Renal cortex interstitium (tissue), 11 donors: Measurements from ENCODE around the gene RECK. TPM values are rescaled to one million over a fixed set of nuclear protein-coding genes. Genes with fewer than 3 reads are reported as not detected.
"Not testable (repeated sequence)": the region's sequence is repeated elsewhere in the genome, so short reads cannot be mapped to it uniquely, and the experiment has no call there.

Experiments used
- DNase-seq, 11 donors: peaks; one replicate each; pipeline ENCODE4 v3.0.0-alpha.2; 2013; ENCODE audit warnings: low read depth in 9 of 11, low spot score in 4 of 11; ENCODE audit errors: extremely low read depth in 1 of 11
- polyA plus RNA-seq, 3 donors: library from polyadenylated mRNA; unstranded; fragments of 120-200 nt; gene quantifications; one replicate each; pipeline ENCODE4 v1.2.1, GENCODE V29; 2013; ENCODE audit not compliant: insufficient read length in 3 of 3

Gene RECK
- polyA plus RNA-seq, 3 donors = 26.5 to 32.5 (median 29.3) TPM

DNA sequence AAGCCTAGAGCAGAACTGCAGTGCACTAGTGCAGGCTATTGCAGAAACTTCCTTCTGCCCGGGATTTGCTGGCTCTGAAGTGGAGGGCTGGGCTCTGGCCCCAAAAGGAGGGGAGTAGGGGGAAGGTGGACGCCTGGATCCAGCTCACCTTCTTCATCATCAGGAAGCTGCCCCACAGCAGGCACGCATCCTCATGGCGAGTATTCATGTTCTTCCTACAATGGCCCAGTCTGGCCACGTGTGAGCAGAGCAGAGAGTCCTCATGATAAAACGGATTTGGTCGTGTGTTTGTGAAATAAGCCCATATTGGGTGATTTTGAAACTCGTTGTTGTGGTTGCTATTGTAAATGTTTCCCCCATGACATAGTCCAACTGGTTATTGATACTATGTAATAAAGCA lies 91.6 kb downstream of the RECK start:
- no peak for DNase-seq

DNA sequence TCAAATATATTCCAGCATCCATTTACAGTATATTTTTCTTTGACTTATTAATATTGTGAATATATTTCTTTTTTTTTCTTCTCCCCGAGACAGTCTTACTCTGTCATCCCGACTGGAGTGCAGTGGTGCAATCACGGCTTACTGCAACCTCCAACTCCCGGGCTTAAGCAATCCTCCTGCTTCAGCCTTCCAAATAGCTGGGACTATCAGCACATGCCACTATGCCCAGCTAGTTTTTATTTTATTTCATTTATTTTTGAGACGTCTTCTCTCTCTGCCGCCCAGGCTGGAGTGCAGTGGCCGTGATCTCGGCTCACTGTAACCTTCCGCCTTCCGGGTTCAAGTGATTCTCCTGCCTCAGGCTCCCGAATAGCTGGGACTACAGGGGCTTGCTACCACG lies 92.4 kb downstream of the RECK start:
- no peak for DNase-seq

DNA sequence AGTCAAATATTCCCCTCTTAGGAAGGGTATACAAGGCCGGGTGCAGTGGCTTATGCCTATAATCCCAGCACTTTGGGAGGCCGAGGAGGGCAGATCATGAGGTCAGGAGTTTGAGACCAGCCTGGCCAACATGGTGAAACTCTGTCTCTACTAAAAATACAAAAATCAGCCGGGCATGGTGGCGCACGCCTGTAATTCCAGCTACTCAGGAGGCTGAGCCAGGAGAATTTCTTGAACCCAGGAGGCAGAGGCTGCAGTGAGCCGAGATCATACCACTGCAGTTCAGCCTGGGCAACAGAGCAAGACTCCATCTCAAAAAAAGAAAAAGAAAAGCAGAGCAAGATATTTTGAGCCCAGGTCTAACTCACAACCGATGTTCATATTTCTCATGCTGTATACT lies 95.0 kb downstream of the RECK start:
- not testable (repeated sequence) for DNase-seq

DNA sequence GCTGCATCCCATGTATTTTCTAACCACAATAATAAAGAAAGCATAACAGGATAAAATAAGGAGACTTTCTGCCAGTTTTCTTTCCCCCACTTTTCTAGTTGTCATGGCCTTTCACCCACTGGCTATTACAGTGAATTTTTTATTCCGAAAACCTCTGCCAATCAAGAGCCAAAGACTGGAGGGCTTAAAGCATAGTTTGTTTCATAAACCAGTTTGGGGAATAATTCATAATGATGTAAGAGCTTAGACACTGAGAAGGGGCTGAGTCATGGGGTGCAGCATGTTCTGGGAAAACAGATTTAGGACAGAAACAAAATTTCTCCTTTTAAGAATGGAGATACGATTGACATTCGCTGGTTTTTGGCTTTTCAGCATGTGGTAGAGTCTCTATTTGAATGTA lies 95.4 kb downstream of the RECK start:
- no peak for DNase-seq

DNA sequence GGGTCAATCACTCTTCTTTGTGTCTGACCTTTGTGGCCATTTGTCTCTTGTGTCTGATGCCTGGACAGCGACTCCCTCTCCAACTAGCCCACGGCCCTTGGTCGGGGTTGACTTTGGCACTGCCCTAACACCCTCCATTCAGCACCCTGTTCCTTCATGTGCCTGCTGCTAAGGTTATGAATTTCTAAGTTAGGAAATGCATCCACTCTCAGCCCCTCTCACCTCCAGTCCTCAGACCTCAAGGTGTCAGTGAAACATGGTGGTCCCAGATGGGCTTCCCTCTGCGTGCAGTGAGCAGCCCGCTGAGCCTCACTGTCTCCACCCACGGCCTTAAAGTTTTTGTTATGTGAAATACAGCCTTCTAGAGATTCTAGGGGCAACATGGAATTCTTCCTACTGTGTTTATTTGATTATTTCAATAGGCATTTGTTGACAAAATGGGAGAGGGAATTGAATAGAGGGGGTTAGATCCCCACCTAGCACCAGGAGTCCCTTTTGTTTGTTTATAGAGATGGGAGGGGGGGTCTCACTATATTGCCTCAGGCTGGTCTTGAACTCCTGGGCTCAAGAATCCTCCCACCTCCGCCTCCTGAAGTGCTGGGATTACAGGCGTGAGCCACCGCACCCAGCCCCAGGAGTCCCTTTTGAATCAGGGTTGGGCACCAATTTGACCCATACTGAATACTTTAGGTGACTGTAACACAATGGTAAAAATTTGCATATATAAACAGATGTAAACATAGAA lies 98.2 kb downstream of the RECK start:
- DNase-seq = no peak

DNA sequence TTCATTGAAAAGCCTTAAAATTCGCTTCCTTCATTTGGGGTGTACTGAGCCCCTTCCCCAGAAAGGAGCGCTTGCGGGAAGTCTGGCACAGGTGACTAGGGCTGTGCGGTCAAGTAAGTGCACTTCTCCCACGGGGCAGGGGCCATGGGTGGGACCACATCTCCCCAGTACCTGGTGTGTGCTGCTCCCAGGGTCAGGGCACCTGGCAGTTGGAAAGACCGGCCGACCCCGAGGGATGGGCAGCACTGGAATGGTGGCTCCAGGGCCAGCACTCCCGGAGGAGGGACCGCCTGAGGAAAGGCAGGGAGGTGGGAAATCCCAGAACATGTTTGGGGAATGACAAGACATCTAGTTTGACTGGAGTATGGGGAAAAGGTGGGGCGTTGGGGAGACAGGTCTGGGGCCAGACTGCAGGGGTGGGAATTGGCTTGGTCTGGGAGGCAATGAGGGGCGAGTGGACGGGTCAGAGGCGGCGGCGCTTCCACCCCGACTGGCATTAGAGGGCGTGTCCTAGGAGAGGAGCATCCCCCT lies 99.1 kb downstream of the RECK start:
- DNase-seq = no peak

DNA sequence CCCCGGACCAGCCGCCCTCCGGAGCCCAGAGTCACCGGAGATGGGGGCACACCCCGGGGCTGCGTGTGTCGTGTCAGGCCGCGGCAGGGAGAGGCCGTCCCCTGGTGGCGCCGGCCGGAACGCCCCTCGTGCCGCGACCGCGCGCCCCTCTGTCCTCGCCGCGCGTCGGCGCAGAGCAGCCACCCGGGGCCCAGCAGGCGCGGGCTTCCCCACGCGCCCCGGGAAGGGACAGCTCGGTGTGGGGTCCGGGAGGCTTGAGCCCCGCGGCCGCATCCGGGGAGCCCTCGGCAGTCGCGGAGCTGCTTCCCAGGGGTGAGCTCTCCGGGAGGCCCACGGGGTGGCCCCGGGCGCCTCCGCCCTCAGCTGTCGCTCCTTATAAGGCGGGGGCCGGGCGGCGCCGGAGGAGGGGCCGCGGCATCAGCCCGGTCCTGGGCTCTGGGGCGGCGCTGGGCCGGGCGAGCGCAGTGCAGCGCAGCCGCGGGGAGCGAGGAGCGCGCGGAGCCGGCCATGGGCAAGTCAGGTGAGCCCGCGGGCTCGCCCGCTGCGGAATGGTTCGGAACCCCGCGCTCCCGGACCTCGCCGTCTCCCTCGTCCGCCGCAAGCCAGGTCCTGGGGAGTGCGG lies 99.7 kb downstream of the RECK start, which contains the start of gene GLIPR2:
TSS of gene GLIPR2 (plus strand) at position 462 of the 622 bp plus-strand sequence. CDS start at position 508, 46 bp downstream.
- DNase-seq = peak in 7 of 11 donors; percentile 41 to 63 (median 61)

DNA sequence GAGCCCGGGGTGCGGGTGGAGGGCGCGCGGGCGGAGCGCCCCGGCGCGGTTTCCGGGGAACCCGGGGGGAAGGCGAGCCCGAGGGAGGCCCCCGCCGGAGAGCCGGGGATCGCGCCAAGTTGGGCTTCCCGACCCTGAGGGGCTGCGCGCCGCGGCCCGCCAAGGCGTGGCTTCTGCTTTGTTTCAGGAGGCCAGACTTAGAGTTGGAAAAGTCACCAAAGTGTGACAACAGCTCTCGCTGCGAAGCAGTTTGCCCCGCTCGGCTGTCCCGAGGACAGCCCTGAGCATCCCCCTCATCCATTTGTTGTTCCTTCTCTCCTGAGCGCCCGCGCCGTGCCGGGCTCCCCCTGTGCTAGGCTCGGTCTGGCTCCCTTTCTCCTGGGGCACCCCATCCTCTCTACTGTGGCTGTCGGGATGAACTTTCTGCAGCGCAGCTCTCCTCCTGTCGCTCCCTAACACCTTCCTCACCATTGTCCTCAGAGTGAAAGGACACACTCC lies 100.2 kb downstream of the RECK start:
- peak in 6 of 11 donors; percentile 22 to 41 (median 26) for DNase-seq

DNA sequence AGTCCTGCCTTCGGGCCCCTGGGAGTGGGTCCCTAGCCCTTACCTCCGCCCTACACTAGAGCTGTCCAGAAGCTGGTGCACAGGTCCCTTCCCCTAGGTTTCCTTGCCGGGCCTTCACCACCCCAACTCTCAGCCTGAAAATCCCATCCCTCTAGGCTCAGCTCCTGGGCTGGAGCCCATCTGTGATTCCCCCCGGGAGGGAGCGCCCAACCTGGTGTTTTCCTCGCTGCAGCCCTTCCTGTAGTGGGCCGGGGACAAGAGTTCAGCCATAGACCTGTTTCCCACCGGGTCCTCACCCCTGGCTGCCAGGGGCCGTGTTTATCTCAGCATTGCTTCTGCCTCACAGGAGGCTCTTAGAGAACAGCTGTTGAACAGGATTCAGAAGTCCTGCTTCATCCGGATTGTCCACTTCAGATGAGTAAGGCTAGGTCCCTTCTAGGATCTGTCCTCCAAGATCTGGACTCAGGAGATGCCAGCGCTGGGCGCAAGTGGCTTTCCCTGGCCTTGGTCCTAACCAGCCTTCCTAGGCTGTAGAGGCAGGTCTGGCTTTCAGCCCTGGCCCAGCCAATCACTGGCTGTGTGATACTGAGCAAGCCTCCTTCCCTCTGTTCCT lies 100.8 kb downstream of the RECK start:
- peak in 5 of 11 donors; percentile 17 to 35 (median 24) for DNase-seq

DNA sequence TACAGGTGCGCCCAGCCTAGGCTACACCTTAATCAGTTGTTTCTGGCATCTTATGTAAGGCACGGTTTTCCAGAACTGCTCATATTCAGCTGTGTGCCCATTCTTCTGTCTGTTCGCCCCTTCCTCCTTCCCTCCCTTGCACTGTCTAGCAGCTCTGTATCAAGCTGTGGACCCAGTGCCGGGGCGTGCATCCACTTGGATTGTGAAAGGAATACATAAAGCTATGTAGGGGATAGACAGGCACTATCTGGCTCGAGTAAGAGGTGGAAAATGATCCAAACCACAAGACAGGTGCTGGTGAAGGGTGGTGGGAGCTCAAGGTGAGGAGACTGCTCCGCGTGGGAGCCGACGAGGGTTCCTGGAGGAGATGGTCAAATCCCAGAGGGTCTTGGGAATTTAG lies 101.8 kb downstream of the RECK start:
- no peak for DNase-seq

DNA sequence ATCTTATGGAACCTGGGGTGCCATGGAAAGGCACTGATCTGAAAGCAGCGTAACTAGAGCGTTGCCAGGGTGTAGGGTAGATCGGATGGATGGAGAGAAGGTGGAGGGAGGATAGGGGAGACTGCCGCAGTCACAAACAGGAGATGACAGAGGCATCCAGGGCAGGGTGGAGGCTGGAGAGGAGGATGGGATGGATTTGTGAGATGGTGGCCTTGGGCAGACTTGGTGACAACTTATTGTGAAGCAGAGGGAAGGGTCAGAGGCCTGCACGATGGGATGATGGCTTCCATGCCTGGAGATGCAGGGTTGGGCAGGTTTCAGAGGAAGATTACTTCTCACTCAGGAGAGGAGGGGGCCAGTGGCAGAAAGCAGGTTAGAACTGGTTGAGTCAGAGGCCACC lies 102.2 kb downstream of the RECK start:
- DNase-seq = no peak

DNA sequence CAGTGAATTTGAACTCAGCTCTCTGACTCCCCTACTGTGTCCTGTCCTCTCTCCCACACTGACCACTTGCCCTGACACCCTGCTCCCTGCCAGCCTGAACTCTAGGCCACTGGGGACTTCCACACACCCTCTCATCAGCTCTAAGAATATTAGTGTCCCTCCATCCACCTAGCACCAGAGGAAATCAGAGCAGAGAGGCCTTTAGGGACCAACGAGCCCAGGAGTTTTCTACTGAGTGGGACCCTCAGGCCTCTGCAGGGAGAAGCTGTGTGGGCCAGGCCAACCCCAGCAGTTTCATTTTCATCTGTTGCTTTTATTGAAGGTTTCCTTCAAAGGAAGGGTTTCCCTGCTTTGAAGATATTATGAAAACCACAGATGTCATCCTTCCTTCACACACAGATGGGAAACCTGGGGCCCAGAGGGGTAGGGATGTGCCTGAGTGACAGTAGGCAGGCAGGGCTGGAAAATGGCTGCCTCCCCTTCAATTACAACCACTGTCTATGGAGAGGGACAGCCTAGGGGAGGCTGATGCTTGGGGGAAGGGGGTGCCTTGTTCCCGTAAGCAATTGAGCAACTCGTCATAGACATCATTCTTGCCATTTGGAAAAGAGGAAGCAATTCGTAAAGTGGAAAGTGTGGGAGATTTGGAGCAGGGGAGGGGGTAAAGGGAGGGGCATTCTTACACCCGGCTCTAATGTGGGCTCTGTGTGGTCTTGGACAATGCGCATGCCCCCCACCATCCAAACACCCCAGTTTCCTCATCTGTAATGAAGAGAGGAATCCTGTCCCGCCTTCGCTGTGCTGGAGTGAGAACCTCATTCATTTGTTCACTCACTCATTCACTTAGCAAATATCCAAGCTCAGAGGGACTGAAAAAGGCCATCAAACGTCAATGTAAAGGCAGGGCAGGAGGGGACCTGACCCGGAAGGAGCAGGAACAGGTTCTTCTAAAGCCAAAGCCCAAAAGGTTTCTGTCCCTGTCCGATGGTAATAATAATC lies 103.7 kb downstream of the RECK start:
- no peak for DNase-seq

DNA sequence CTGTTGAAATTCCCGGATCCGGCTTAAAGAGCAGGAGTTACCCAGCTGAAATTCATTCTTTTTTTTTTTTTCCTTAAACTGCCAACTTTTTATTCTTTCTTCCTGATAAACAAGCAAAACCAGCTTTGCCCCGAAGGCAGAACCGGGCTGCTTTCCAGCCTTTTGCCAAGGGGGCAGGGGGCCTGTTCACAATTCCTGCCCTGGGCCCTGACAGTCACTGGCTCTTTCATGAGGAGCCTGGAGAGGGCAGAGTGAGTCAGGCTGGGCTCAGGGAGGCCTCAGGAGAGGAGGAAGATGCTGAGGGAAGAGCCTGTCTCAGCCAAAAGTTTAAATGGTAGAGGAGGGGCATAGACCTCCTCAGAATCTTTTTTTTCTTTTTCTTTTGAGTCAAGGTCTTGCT lies 104.6 kb downstream of the RECK start:
- no peak for DNase-seq

DNA sequence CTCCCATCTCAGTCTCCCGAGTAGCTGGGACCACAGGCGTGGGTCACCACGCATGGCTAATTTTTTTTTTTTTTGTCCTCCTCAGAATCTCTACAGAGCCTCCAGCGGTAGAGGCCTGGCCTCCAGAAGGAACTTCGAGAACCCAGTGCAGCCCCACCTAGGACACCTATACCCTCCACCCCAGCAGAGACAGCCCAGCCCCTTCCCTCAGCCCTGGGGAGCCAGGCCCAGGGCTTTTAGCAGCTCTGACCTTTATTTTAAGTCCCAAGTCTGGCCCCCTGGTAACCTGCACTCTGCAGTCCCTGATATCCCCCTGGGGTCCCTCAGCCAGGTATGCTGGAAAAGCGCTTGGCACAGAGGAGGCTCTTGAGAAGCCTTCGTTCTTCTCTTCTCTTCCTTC lies 105.0 kb downstream of the RECK start:
- no peak for DNase-seq

DNA sequence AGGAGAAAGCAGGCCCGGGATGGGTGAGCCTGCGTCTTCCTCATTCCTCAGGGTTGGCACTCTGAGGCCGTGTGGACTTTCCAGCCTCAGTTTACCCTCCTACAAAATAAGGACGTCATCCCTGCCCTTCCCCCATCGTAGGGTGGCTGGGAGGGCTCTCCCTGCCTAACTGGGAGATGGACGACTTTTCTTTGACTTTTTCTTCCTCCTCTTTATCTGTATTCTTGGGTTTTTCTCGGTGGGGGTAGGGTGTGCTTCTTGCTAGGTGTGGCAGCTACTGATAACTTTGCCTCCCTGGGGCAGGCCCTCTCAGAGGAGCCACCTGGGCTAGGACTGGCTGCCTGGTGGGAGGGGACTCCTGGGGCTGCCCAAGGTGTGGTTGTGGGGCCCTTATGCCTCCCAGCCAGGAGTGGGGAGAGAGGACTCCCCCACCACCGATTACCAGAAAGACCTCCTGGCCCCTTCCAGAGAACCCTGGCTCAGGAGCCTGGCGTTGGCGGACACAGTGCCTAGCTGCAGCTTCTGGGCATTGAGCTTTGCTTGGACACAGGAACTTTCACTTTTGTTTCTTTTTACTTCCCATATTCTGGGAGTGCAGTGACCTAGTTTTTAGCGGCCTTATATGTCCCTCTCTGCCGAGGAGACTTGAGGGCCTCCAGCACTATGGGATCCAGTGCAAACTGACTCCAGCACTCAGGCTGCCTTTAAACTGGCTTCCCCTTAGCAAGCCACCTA lies 106.0 kb downstream of the RECK start:
- no peak for DNase-seq

DNA sequence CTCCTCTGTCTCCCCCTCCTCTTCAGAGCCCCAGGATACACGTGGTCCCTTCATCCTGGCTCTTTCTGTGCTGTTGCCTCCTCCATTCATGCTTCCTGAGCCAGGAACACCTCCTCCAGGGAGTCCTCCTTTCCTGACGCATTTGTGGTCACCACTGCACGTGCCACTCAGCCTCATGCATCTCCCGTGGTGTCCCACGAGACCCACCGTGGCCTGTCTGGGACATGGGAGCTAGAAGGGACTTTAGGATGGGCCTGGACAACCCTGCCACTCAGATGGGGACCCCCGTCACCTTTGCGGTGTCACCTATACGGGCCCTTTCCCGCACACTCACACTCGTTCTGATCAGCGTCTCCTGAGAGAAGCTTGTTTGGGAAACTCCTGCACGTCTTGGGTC lies 106.5 kb downstream of the RECK start:
- DNase-seq = no peak

DNA sequence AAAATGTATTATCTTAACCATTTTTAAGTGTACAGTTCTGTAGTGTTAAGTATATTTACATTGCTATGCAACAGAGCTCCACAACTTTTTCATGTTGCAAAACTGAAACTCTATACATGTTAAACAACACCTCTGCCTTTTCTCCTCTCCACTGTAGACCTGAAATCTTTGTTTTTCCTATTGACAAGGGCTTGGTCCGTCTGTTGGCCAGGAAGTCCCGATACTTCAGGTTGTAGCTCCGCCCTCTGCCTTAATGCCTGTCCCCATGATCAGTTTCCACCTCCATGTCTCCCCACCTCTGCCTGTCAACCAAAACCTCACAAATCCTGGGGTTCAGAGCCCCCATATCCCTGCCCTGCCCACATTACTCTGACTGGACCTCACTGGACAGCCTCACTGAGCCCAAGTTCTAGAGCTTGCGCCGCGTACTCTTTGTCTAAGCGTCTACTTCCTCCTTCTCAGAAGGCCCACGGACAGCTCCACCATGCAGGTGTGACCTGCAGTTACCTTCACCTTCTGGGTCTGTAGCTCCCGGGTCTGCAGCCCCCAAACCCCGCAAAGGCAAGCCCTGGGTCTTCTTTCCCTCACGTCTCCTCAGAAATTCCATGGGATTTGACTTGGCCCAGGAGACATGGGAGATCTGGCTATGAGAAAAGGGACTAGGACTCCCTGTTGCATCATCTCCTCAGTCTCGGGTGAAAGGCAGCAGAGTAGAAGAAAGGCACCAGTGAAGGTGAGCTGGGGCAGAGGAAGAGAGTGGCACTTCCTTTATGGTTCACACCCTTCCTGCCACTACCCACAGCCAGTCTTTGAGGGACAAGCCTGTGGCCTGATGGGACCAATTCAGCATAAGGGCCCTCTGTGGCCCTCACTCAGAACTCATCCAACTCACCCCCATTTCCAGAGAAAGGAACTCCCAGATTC lies 107.9 kb downstream of the RECK start:
- no peak for DNase-seq
